ENCODE results near the gene VWCE.
A peak's percentile ranks its signal among the peaks of the same experiment; 100 is the strongest.
"Not testable (repeated sequence)": the region's sequence is repeated elsewhere in the genome, so short reads cannot be mapped to it uniquely, and the experiment has no call there.

Gene VWCE

GRCh38 chr11:61259363-61259762 lies 35.8 kb downstream of the VWCE start:
- no peak for DNase-seq
- H3K36me3 ChIP-seq (replicated peaks) = no peaks in the 10 kb centered on the region
- in situ Hi-C loops (cut with HindIII; ENCODE audit: low pct_ligation_motif_present, low sequenced_read_pairs) = no loop called here
- TF ChIP-seq CTCF (IDR thresholded peaks at IDR 0.05; ENCODE audit: low read depth, low read length, missing control alignments) = no peak
- H3K27me3 ChIP-seq (replicated peaks) = no peaks in the 10 kb centered on the region
- no peak overlapping the region for H3K4me3 ChIP-seq (ENCODE audit: low read depth, low read length)
- no peak overlapping the region for H3K27ac ChIP-seq

DNA sequence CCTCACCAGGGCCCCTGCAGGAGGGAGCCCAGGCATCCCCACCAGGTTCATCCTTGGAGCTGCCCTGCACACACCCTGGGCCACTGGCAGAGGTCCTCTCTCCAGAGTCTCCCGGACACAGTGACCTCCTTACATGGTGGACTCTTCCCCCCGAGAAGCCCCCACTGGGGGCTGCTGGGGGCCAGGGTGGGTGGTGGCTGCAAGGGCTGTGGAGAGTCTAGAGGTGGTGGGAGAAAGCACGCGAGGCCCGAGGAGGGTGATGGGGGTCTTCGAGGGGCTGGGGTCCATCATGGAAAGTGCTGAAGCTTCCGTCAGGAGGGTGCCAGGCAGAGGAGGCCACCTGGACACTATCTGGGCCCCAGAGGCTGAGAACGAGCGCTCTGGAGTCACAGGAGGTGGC lies 36.6 kb downstream of the VWCE start:
- H3K4me3 ChIP-seq (ENCODE audit: low read depth, low read length) = no peak overlapping the region
- no peak for TF ChIP-seq CTCF (IDR thresholded peaks at IDR 0.05; ENCODE audit: low read depth, low read length, missing control alignments)
- in situ Hi-C loops (cut with HindIII; ENCODE audit: low pct_ligation_motif_present, low sequenced_read_pairs) = no loop called here
- no peak overlapping the region for H3K27ac ChIP-seq
- DNase-seq = no peak
- no peaks in the 10 kb centered on the region for H3K27me3 ChIP-seq (replicated peaks)
- H3K36me3 ChIP-seq (replicated peaks) = no peaks in the 10 kb centered on the region

DNA sequence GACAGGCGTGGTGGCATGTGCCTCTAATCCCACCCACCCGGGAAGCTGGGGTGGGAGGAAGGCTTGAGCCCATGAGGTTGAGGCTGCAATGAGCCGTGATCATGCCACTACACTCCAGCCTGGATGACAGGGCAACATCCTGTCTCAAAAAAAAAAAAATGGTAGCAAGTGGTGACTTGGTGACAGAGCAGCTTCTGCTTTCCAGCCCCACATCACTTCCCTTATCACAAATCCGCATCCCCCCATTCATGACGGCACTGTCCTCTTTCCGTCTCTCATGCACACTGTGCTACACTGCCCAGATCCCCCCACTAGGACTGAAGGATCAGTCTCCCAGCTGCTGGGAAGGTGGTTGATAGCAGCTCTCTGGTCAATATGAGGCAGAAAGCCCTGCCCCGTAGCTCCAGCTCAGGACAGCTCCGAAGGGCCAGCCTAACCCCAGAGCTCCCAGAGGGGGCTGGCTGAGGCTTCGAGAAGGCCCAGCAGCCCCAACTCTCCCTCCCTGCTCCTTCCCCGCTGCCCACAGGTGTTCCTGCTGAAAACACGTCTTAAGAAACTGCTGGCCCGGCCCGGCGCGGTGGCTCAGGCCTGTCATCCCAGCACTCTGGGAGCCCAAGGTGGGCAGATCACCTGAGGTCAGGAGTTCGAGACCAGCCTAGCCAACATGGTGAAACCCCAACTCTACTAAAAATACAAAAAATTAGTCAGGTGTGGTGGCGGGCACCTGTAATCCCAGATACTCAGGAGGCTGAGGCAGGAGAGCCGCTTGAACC lies 38.2 kb downstream of the VWCE start:
- H3K27ac ChIP-seq = no peak overlapping the region
- no peak for DNase-seq
- no peak overlapping the region for H3K4me3 ChIP-seq (ENCODE audit: low read depth, low read length)
- no peak for TF ChIP-seq CTCF (IDR thresholded peaks at IDR 0.05; ENCODE audit: low read depth, low read length, missing control alignments)
- in situ Hi-C loops (cut with HindIII; ENCODE audit: low pct_ligation_motif_present, low sequenced_read_pairs) = no loop called here
- no peaks in the 10 kb centered on the region for H3K36me3 ChIP-seq (replicated peaks)
- no peaks in the 10 kb centered on the region for H3K27me3 ChIP-seq (replicated peaks)

GRCh38 chr11:61254403-61255025 lies 40.6 kb downstream of the VWCE start:
- Histone ChIP-seq H3K36me3 (replicated peaks) (no peaks in the 10 kb centered on the region), H3K27ac (no peak overlapping the region), H3K27me3 (replicated peaks) (peaks cover 1% of the 10 kb centered on the region), H3K4me3 (ENCODE audit: low read depth, low read length) (no peak overlapping the region)
- TF ChIP-seq CTCF (IDR thresholded peaks at IDR 0.05; ENCODE audit: low read depth, low read length, missing control alignments) = peak; percentile 99
- in situ Hi-C loops (cut with HindIII; ENCODE audit: low pct_ligation_motif_present, low sequenced_read_pairs) = no loop called here
- DNase-seq = peak; percentile 46

GRCh38 chr11:61252332-61252731 lies 42.8 kb downstream of the VWCE start:
- H3K36me3 ChIP-seq (replicated peaks); in situ Hi-C loops (cut with HindIII; ENCODE audit: low pct_ligation_motif_present, low sequenced_read_pairs); H3K27me3 ChIP-seq (replicated peaks); DNase-seq; H3K27ac ChIP-seq; H3K4me3 ChIP-seq (ENCODE audit: low read depth, low read length): not testable (repeated sequence)

GRCh38 chr11:61250796-61251765 lies 44.0 kb downstream of the VWCE start:
- H3K4me3 ChIP-seq (ENCODE audit: low read depth, low read length); H3K27me3 ChIP-seq (replicated peaks); DNase-seq; H3K36me3 ChIP-seq (replicated peaks); H3K27ac ChIP-seq; in situ Hi-C loops (cut with HindIII; ENCODE audit: low pct_ligation_motif_present, low sequenced_read_pairs): not testable (repeated sequence)

DNA sequence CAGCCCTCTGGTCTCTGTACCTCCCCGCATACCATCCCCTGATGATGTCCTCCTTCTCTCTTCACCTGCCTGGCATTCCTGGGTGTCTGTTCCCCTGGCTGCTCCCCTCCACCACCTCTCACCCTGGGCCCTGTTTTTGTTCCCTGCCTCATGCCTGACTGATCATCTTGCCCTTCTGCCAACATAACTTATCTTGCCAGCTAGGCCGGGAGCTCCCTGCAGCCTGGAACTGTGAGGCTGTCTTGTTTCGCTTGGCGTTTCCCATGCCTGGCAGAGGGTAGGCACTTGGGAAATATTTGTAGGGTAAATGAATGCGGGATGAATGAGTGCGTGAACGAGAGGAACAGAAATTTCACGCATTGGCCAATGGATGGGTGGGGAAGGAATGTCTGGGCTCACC lies 45.9 kb downstream of the VWCE start:
- in situ Hi-C loops (cut with HindIII; ENCODE audit: low pct_ligation_motif_present, low sequenced_read_pairs); H3K27ac ChIP-seq; H3K27me3 ChIP-seq (replicated peaks); H3K4me3 ChIP-seq (ENCODE audit: low read depth, low read length); H3K36me3 ChIP-seq (replicated peaks); DNase-seq: not testable (repeated sequence)

DNA sequence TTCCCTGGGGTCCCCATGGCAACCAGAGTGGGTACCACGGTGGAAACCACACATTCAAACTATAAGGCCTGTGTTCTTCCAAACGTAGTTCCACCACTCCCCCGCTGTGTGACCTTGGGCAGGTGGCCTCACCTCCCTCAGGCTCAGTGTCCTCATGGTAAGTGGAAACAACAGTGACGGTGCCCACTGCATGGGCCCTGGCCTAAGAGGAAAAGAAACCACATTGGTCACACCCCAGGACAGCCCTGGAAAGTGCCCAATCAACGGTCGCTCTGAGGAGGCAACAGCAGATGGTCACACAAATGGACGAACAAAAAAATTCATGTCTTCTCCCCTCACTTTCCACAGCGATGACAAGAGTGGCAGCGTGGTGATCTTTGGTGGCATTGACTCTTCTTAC lies 47.0 kb downstream of the VWCE start:
- H3K27me3 ChIP-seq (replicated peaks); DNase-seq; H3K36me3 ChIP-seq (replicated peaks); in situ Hi-C loops (cut with HindIII; ENCODE audit: low pct_ligation_motif_present, low sequenced_read_pairs); H3K27ac ChIP-seq; H3K4me3 ChIP-seq (ENCODE audit: low read depth, low read length): not testable (repeated sequence)

GRCh38 chr11:61245284-61245964 lies 49.7 kb downstream of the VWCE start:
- H3K27me3 ChIP-seq (replicated peaks); H3K36me3 ChIP-seq (replicated peaks); DNase-seq; H3K27ac ChIP-seq; in situ Hi-C loops (cut with HindIII; ENCODE audit: low pct_ligation_motif_present, low sequenced_read_pairs); H3K4me3 ChIP-seq (ENCODE audit: low read depth, low read length): not testable (repeated sequence)
